ENCODE results near the gene IL1R2.

The IL1R2 gene

DNA sequence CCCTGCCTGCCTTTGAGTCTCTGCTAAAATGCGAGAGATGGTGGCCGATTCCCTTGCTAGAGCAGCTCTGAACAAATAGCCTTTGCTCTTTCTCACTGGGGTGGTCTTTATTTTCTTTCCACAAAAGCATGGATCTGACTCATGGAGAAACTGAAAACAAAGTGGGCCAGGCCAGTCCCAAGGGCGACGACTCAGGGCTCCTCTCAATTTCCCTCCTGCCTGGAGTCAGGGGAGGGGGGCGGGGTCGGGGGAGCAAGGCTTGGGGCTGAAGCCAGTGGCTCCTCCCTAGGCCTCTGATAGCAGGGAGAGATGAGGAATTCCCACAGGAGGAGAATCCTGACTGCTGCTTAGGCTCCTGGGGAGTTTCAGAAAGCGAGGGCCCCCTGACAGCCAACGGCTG, 17.1 kb upstream of the IL1R2 start:
- no peak for DNase-seq (ENCODE audit: low read depth in 2 of 2)

DNA sequence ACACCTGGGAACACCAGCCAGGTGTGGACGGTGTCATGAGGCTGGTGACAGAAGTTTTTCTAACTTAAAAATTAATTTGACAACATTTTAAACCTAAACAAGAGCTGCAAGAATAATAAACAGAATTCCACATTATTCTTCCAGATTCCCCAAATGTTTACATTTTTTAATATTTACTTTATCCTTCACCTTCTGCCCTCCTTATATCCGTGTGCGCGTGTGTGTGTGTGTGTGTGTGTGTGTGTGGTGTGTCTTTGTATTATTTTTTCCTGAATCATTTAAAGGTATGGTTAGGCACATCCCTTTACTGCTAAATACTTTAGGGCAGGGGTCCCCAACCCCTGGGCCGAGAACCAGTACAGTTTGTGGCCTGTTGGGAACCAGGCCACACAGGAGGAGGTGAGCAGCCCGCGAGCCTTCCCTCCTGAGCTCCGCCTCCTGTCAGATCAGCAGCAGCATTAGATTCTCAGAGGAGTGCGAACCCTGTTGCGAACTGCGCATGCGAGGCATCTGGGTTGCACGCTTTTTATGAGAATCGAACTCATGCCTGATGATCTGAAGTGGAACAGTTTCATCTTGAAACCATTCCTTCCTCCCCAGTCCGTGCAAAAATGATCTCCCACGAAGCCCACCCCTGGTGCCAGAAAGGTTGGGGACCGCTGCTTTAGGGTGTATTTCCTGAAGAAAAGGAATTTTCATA, 16.4 kb upstream of the IL1R2 start:
- DNase-seq (ENCODE audit: low read depth in 2 of 2): no peak

DNA sequence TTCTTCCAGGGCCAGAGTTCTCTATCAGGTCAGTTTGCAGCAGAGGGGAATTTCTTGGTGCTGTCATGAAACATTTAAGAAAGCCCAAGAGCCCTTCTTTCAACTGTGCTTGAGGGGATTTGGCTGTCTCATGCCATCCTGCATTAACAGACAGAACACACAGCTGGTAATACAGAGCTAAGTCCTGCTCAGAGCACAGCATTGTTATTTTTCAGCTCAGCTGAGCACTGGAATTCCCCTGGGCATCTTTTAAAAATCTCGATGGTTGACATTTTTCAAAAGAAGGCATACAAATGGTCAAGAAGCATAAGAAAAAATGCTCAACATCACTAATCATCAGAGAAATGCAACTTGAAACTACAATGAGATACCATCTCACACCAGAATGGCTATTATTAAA, 14.9 kb upstream of the IL1R2 start:
- no peak for DNase-seq (ENCODE audit: low read depth in 2 of 2)

DNA sequence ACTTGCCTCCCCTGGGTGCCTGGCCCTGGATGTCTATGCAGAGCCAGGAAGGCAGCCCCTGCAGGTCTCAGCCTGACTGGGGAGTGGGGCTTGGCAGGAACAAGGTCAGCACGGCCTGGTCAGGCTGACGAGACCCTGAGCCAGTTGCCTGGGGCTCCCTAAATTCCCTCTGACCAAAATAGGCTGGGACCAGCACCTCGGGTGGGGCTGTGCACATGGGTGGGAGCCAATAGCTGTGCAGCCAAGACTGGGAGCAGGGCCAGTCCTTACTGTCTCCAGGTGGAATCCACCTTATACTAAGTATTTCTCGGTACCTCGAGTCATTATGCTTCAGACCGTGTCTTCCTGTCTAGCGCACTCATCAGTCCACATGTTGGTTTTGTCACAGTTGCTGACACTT, 11.4 kb upstream of the IL1R2 start:
- no peak for DNase-seq (ENCODE audit: low read depth in 2 of 2)

DNA sequence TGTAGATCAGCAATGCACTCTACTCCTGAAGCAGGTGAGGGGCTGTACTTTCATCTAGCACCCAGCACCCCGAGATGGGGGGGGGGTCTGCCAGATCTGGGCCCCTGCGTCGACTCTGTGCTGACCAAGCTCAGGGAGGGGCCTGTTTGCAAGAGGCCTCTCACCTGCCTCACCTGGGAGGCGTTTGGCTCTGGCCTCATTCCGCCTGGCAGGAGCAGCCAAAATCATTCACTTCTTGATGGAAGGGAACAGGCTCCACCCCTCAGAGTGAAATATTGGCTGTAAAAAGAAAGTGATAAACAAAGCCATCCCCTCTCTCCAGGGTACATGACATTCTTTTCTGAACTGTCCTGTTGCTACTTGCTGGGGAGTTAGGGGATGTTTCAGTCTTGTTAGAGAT, 10.7 kb upstream of the IL1R2 start:
- no peak for DNase-seq (ENCODE audit: low read depth in 2 of 2)

DNA sequence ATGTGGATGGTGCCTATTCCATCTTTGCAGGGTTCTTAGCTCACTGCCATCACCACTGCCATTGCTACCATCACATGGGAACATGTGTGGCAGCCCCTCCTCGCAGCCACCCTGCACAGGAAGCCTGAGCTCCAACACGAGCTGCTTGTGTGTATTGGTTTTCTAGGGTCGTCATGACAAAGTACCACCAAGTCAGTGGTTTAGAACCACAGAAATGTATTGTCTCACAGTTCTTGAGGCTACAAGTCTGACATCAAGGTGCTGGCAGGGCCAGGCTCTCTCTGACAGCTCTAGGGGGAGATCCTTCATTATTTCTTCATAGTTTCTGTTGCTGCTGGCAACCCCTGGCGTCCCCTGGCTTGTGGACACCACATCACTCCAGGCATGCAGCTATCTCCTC, 10.3 kb upstream of the IL1R2 start:
- no peak for DNase-seq (ENCODE audit: low read depth in 2 of 2)

DNA sequence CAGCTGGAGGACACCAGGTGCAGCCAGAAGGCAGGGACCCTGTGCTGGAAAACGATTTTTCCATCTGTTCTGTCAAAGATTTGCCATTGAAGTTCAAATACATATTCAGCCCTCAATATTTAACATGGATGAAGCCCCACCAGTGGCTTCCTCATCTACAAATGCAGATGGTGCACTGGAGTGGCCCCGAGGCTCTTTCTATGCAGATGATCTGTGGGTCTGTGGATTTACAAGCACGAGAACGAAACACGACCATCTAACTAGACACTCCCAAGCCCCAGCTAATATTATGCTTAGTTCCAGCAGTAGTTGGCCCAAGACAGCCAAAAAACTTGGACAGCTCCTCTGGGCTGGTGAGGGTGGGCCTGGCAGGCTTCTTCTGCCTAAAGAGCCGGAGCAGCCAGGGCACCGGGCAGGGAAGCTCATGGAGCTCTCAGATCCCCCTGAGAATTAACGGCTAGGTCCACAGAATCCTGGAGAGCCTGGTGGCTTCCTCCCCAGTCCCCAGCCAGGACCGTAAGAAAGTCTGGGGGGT, 9.2 kb upstream of the IL1R2 start:
- no peak for DNase-seq (ENCODE audit: low read depth in 2 of 2)

DNA sequence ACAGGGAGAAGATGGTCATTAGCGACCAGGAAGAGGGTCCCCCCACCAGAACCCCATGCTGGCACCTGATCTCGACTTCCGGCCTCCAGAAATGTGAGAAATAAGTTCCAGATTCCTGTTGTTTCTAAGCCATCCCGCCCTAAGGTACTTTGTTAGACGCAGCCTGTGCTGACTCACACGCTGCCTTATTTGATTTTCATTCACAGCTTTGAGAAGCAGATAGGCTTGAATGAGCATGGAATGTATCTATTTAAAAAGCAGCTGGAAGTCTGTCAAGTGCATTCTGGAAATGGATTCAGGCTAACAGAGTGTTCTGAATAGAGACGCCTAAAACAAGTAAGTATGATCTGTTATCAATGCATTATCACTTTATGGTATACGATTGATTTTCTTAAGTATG, 8.3 kb upstream of the IL1R2 start:
- no peak for DNase-seq (ENCODE audit: low read depth in 2 of 2)

DNA sequence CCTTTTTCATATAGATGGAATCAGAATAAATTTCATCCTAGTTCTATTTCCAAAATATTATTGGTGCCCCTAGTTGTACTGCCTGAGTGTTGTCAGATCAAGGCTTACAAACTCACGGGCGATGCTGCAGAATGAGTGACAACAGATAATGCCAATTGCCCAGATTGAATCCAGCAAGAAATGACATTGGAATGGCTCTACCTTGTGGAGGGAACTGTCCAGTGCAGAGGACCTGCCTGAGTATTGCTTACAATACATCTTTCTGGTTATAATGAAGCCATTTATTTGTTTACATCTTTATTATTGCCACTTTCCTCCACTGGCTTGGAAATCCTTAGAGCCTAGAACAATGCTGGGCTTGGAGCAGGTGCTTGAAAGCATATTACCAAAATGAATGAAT, 7.8 kb upstream of the IL1R2 start:
- no peak for DNase-seq (ENCODE audit: low read depth in 2 of 2)

DNA sequence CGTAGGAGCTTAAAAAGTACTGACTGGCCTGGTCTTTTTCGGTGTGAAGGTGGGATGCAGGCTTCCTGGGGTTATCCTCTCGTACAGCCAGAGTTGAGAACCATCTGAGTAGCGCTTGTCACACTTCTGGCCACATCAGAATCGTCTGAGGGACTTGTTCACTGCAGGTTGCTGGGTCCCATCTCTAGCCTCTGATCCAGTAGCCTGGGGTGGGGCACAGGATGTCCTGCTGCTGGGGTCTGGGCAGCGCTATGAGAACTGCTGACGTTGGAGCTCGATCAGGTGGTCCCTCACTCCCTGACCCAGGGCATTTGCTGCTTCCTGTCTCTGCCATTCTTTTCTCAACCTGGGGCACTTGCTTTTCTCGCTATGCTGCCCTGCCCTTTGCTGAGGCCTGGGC, 7.1 kb upstream of the IL1R2 start:
- no peak for DNase-seq (ENCODE audit: low read depth in 2 of 2)

DNA sequence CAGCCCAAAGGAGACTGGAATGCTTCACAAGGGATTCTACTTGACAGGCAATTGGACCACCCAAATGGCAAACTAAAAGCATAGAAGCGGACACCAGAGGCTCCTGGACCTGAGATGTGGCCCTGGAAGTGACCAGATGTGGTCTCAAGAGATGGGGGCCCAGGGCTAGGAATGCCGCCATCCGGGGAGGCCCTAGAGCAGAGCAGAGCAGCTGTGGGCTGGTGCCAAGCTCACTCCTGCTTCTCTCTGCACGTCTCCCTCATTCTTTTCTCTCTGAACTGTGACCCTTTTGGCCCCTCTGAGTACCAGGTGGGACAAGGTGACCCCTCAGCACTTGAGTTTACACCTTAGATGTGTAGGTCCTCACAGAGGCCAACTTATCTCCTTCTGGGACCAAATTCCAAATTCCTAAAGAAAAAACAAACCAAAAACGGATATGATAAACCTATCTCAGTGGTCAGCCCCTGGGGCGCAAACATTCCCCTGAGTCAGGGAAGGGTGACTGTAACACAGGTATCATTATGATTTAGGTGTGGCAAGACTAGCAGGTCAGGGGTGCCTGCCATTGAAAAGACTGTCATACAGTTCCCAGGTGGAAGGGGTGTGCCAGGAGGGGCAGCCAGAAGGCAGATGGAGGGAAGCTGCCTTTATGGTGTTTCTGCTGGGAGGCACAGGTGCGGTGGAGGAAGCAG, 6.5 kb upstream of the IL1R2 start:
- DNase-seq (ENCODE audit: low read depth in 2 of 2): no peak

DNA sequence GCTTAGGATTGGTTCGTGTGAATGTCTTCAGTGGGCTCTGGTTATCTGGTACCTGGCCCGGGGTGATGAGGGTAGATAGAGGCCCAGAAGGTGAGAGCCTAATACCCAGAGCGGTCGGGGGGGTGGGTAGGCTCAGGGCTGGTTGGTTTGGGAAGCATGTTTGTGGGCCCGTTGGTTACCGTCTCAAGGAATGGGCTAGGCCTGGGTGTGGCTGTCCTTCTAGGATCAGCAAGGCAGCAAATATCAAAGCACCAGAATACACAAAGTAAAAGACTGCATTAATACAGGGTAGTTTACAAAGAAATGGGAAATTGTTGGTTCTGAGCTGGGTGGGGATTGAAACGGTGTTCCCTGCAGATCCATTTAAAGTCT, 6.0 kb upstream of the IL1R2 start:
- DNase-seq (ENCODE audit: low read depth in 2 of 2): no peak

DNA sequence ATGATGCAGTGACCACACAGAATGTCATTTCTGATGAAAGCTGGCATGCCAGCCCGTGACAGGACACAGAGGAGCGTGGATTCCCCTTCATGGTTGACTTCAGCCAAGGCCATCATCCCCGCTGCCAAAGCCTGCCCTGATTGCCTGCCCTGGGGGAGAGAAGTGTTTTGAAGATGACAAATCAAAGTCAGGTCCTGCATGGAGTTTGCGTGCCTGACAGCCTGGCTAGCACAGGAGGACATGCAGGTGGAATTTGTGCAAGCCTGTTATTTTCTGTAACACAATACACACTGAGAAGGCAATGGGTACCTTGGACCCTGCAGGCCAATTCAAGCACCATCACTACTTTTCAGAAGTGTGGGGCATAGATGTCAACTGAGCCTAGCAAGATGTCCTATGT, 5.4 kb upstream of the IL1R2 start:
- no peak for DNase-seq (ENCODE audit: low read depth in 2 of 2)

DNA sequence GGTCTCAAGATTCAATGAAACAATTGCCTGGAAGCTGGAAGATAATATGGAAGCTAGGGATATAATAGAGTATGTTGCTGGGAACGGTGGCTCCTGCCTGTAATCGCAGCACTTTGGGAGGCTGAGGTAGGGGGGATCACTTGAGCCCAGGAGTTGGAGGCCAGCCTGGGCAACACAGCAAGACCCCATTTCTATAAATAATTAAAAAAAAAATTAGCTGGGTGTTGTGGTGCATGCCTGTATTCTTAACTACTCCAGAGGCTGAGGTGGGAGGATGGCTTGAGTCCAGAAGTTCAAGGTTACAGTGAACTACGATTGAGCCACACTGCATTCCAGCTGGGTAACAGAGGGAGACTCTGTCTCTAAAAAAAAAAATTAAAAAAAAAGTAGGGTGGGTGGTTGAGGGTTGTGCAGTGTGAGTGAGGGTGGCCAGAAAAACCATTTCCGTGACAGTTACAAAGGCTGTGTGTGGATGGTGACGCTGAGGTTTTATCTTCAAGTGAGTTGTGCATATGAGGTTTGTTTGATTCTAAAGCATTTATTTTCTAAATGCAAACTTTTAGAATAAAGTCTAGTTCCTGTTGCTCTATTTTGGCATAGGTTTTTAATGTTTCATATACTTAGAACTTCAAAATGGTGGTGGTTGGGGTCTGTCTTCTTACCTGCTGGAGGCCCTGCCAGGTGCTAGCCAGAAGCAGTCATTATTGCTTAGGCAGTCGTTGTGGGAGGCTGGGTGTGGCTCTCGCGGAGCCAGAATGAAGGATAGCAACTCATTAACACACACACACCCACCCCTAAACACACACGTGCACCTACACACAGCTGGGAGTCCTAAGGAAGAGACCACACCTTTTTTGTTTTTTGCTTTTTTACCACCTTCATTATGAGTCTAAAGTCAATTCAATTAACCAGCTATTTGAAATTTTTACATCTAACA, 4.7 kb upstream of the IL1R2 start:
- no peak for DNase-seq (ENCODE audit: low read depth in 2 of 2)

DNA sequence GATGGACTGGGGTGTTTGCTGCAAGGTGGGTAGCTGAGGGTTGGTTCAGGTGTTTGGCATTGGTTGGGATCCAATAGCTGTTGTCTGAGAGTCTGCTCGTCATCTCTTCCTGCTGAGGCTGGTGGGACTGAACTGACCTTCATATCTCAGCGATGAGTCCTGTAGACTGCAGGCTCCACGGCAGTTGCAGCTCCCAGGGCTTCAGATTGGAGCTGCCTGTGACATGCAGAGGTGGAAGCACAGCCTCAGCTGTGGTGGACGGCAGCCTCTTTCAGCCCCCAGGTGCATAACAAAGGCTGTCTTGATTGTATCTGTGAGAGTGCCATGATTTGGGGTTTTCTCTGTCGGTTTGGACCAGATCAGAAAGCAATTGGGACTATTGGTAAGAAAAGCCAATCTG, 3.9 kb upstream of the IL1R2 start:
- no peak for DNase-seq (ENCODE audit: low read depth in 2 of 2)

DNA sequence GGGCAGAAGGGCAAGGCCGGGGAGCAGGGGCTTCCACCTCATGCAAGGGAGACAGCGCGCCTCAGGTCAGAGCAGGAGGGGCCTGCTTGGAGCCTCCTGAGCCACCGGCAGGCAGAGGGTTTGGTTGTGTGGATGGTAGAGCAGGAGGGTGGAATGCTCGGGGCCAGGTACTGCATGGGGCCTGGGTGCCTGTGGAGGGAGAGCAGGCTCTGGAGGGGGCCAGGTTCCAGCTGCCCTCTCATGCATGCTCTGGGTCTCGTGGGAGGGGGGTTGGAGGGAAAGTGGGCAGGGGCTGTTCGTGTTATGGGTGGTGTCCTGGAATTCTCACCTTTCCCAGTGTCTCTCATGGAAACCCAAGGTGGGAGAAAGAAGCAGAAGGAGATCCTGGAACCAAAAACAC, 3.2 kb upstream of the IL1R2 start:
- DNase-seq (ENCODE audit: low read depth in 2 of 2): no peak

DNA sequence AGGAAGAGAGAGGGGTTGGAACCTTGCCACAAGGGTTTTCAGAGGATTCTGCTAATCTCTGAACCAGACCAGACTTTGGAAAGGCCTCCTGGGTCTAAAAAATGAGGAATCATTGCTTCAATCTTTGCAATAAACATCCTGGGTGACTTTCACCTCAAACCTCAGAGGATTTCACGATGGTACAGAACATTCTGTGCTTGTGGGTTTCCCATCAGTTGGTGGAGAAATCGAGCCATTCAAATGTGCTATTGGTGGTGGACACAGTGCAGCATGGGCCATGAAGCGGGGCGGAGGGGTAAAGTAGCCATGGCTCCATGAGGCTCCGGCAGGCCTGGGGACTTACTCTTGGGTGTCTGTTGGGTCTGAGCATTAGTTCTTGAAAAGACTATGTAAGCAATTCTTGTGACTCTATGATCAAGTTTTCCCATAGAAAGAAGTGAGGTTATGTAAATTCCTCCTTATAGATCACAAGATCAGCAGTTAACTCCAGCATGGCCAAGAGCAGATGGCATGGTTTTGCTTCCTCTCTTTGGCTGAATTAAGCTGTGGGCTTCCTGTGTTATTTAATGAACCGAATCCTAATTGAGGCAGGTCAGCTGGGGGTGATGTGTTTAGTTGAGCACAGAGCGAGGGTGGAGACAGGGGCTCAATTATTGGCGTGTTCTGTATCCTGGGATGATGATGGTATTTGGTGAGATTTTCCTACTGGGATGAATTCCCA, 1.9 kb upstream of the IL1R2 start:
- DNase-seq (ENCODE audit: low read depth in 2 of 2): no peak

DNA sequence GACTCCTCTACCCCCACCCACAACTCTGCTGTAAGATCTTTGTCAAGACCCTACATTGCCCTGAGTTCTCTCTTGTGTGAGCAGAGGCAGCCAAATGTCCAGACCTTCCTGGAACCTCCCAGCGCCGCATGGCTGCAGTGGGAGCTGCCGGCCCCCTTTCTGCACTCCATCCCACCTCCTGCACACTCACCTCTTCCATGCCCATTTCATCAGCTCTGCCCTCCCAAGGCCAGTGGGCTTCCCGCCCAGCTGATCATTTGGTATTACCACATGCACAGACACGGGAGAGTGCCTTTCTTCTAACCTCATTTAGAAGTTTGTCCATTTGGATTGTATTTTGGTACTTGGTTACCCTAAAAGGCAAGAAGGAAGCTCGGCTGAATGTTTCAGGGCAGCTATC, 2.0 kb downstream of the IL1R2 start:
- no peak for DNase-seq (ENCODE audit: low read depth in 2 of 2)

DNA sequence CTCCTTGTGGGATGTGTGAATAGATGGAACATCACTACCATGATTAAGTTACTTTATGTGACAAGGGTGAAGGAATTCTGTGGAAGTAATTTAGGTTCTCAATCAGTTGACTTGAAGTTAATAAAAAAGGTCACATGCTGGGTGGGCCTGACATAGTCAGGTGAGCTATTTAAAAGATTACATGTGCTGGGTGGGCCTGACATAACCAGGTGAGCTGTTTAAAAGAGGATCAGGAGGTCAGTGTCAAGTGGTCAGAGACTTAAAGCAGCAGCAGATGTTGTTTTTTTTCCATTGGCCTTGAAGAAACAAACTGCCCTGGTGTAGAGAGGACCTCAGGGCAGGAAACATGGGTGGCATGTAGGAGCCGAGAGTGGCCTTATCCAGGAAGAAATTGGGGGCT, 3.3 kb downstream of the IL1R2 start:
- DNase-seq (ENCODE audit: low read depth in 2 of 2): no peak

DNA sequence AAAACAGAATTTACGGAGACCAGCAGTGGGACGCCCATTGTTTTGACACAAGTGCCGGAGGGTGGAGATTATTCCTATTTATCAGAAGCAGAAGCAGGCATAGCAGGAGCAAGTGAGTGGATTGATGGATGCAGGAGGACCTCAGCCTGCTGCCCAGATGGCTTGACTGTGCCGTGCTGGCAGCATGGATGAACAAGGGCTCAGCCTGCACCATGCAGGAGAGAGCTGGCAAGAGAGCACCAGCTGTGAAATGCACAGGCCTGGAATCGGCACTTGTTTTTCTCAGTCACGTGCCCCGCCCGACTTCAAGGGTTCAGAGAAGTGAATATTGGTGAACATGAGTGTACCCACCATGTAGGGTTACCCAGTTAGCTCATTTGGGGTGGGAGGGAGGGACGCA, 4.0 kb downstream of the IL1R2 start:
- DNase-seq (ENCODE audit: low read depth in 2 of 2): no peak

DNA sequence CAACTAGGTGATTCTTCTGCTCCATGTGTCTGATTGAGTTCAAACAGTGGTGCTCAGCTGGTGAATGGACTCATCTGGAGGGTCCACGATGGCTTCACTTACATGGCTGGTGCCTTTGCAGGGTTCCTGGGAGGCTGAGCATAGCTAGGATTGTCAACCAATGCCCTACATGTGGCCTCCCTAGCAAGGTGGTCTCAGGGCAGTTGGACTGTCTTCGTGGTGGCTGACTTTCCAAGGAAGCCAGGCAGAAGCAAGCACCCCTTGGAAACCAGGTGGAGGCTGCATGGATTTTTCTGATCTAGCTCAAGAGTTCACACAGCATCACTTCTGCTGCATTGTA, 6.8 kb downstream of the IL1R2 start:
- no peak for DNase-seq (ENCODE audit: low read depth in 2 of 2)
